GM12864 (cell line): ENCODE data around the gene PRKCQ.

Experiments used
- DNase-seq: peaks from one replicate; pipeline ENCODE4 v3.0.0-alpha.2; 2011; ENCODE audit warnings: low read depth
- H3K4me3 ChIP-seq: 2 replicates; pipeline ENCODE4 v1.5.1; 2011; ENCODE audit warnings: mild to moderate bottlenecking, low read depth, low read length, control low read depth
- CTCF ChIP-seq: IDR thresholded peaks from 2 replicates; pipeline ENCODE4 v1.5.1; 2011; ENCODE audit warnings: low read depth, mild to moderate bottlenecking, moderate library complexity, low read length, control low read depth, inconsistent platforms; ENCODE audit errors: missing control alignments

The PRKCQ gene

GRCh38 chr10:6491841-6492609 is 88.1 kb downstream of the PRKCQ start:
- H3K4me3 ChIP-seq, result no peak overlapping the region
- DNase-seq, result no peak
- no peak for TF ChIP-seq CTCF

- no peak for DNase-seq
- no peak overlapping the region for H3K4me3 ChIP-seq
- TF ChIP-seq CTCF, result no peak
These were observed 89.5 kb downstream of the PRKCQ start for GRCh38 chr10:6490614-6491013.

- no peak overlapping the region for H3K4me3 ChIP-seq
- DNase-seq, result no peak
- no peak for TF ChIP-seq CTCF
These were observed 92.2 kb downstream of the PRKCQ start for GRCh38 chr10:6487920-6488319.

- no peak for TF ChIP-seq CTCF
- H3K4me3 ChIP-seq, result no peak overlapping the region
- no peak for DNase-seq
These were observed 93.8 kb downstream of the PRKCQ start for GRCh38 chr10:6486309-6486708.

- no peak for TF ChIP-seq CTCF
- H3K4me3 ChIP-seq, result no peak overlapping the region
- no peak for DNase-seq
These were observed 97.2 kb downstream of the PRKCQ start for GRCh38 chr10:6482737-6483357.

- H3K4me3 ChIP-seq, result no peak overlapping the region
- no peak for TF ChIP-seq CTCF
- DNase-seq, result no peak
These were observed 101.4 kb downstream of the PRKCQ start for GRCh38 chr10:6478722-6479121.

- TF ChIP-seq CTCF, result no peak
- DNase-seq, result no peak
These were observed 103.1 kb downstream of the PRKCQ start for GRCh38 chr10:6476989-6477388.

More at GRCh38 chr10:6476989-6477388, 103.1 kb downstream of the PRKCQ start:
- no peak overlapping the region for H3K4me3 ChIP-seq
